Nephron progenitor cell (in vitro differentiated cells): Measurements from ENCODE around the gene GSN.

Experiments
- DNase-seq: peaks from one replicate; pipeline ENCODE4 v3.0.0; 2021
- H3K27ac Mint-ChIP-seq: 2 replicates; pipeline ENCODE4 v1.8.0; 2021; ENCODE audit warnings: mild to moderate bottlenecking, moderate library complexity, mixed read lengths
- H3K27me3 Mint-ChIP-seq: 2 replicates; pipeline ENCODE4 v1.8.0; 2021; ENCODE audit warnings: mild to moderate bottlenecking, low read depth, mixed read lengths; ENCODE audit not compliant: poor library complexity
- H3K36me3 Mint-ChIP-seq: 2 replicates; pipeline ENCODE4 v1.8.0; 2021; ENCODE audit warnings: low read depth, mixed read lengths
- H3K4me1 Mint-ChIP-seq: 2 replicates; pipeline ENCODE4 v1.8.0; 2021; ENCODE audit warnings: mixed read lengths
- H3K4me3 Mint-ChIP-seq: 2 replicates; pipeline ENCODE4 v1.8.0; 2021; ENCODE audit warnings: mild to moderate bottlenecking, moderate library complexity, mixed read lengths
- H3K9me3 Mint-ChIP-seq: 2 replicates; pipeline ENCODE4 v1.8.0; 2021; ENCODE audit warnings: mild to moderate bottlenecking, moderate library complexity, mixed read lengths
- TF ChIP-seq, protein P1 (sequence below): fragments of 200-600 bp; sonication (generic); IDR thresholded peaks from 2 replicates; pipeline ENCODE4 v1.5.0; 2021; ENCODE audit warnings: antibody characterized with exemption

Gene GSN

DNA sequence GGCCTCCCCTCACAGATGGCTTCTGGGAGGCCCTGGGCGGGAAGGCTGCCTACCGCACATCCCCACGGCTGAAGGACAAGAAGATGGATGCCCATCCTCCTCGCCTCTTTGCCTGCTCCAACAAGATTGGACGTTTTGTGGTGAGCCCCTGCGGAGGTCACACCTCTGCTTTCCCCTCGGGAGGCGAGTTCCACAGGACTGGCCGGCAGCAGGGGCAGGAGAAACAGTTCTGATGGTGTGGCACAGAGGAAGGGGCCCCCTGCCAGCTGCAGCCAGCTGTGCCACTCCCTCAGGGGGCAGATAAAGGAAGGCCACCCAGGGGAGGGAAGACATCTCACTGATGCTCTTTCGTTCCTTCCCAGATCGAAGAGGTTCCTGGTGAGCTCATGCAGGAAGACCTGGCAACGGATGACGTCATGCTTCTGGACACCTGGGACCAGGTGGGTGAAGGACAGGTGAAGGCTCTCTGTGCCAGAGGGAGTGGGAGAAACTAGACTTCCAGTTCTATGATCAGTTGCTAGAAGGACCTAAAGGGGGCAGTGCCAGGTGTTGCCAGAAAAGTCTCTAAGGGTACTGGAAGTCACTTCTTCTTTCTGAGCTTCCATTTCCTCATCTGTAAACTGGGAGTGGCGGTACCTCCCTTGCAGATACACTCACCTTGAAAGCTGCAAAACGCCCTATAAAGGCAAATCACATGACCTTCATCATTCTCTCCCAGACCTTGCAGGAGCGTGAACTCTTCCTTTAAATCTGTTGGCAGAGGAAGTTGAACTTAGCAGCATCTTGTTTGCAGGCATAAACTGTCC is 61.1 kb downstream of the GSN start:
- H3K27ac Mint-ChIP-seq = no peak overlapping the region
- H3K36me3 Mint-ChIP-seq = peaks cover 15% of the 10 kb centered on the region
- DNase-seq = no peak
- H3K27me3 Mint-ChIP-seq = peaks cover 5% of the 10 kb centered on the region
- no peaks in the 10 kb centered on the region for H3K4me1 Mint-ChIP-seq
- no peaks in the 10 kb centered on the region for H3K9me3 Mint-ChIP-seq
- TF ChIP-seq, protein P1, sequence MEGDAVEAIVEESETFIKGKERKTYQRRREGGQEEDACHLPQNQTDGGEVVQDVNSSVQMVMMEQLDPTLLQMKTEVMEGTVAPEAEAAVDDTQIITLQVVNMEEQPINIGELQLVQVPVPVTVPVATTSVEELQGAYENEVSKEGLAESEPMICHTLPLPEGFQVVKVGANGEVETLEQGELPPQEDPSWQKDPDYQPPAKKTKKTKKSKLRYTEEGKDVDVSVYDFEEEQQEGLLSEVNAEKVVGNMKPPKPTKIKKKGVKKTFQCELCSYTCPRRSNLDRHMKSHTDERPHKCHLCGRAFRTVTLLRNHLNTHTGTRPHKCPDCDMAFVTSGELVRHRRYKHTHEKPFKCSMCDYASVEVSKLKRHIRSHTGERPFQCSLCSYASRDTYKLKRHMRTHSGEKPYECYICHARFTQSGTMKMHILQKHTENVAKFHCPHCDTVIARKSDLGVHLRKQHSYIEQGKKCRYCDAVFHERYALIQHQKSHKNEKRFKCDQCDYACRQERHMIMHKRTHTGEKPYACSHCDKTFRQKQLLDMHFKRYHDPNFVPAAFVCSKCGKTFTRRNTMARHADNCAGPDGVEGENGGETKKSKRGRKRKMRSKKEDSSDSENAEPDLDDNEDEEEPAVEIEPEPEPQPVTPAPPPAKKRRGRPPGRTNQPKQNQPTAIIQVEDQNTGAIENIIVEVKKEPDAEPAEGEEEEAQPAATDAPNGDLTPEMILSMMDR = no peak
- H3K4me3 Mint-ChIP-seq = no peak overlapping the region

DNA sequence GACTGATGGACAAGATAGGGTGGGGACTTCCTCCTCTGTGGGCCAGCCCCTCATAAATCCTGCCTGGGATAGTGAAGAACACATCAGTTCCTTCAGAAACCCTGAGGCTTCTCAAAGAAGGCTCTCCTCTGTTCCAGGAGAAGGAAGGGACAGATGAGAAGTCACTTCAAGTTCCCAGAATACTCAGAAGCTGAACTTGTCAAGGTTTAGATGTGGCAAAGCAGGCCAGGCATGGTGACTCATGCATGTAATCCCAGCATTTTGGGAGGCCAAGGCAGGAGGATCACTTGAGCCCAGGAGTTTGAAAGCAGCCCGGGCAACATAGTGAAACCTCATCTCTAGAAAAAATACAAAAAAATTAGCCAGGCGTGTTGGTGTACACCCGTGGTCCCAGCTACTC is 63.6 kb downstream of the GSN start:
- no peak overlapping the region for H3K27ac Mint-ChIP-seq
- peaks cover 15% of the 10 kb centered on the region for H3K36me3 Mint-ChIP-seq
- no peaks in the 10 kb centered on the region for H3K4me1 Mint-ChIP-seq
- H3K9me3 Mint-ChIP-seq = no peaks in the 10 kb centered on the region
- TF ChIP-seq, protein P1 = no peak
- no peak overlapping the region for H3K4me3 Mint-ChIP-seq
- H3K27me3 Mint-ChIP-seq = peaks cover 3% of the 10 kb centered on the region
- no peak for DNase-seq

DNA sequence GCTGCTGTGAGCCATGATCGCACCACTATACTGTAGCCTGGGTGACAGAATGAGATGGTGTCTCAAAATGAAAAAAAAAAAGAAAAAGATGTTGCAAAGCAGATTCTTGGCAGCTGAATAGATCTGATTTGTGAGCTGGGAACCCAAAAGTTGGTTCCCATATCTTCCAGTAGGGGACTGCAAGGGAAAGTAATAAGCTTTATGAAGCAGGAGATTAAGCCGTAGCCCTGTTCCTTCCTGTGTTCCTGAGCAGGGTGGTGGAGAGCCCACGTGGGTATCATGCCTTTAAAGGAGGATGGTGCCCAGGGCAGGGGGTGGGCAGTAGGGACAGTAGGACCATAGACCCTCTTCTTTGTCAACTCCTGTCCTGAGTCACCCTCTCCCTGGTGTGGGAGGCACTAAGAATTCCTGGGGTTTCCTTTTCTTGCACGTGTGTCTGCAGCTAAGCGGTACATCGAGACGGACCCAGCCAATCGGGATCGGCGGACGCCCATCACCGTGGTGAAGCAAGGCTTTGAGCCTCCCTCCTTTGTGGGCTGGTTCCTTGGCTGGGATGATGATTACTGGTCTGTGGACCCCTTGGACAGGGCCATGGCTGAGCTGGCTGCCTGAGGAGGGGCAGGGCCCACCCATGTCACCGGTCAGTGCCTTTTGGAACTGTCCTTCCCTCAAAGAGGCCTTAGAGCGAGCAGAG is 64.2 kb downstream of the GSN start:
- DNase-seq = no peak
- Mint-ChIP-seq H3K36me3 (peaks cover 15% of the 10 kb centered on the region), H3K4me1 (no peaks in the 10 kb centered on the region), H3K4me3 (no peak overlapping the region), H3K27ac (peak overlapping the region; percentile 51), H3K27me3 (peaks cover 3% of the 10 kb centered on the region), H3K9me3 (no peaks in the 10 kb centered on the region)
- TF ChIP-seq, protein P1 = no peak

DNA sequence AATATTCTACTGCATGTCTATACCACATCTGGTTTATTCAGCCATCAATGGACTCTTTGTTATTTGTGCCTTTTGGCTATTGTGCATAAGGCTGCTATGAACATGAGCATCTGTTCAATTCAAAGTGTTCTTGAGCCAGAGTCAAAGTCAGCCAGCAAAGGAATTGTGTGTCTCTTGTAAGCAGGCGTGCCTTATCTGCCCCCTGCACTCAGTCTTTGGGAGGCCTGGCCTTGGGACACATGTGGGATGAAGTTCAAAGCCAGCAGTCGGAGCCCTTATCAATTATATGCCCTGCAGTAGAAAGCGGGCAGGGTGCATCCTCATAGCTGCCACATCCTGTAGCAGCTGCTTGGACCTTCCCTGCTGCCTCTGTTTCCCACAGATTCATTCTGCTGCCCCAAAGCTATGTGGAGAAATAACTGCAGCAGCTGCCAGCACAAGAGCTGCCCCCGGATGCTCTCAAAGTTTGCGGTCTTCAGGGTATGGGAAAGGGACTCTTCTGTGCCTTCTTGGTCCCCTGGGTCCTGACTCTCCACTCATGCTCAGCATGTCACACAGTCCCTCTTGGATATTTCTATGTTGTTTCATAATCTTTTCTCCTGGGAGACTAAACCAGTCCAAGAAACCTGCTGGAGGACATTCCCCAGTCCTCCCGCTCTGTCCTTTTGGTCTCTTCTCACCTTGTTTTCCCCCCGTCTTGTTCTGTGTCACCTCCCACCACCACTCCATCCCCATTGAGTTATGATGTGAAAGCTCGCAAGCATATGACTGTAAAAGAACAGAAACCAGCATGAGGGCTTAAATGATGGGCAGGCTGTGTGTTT is 66.2 kb downstream of the GSN start:
- TF ChIP-seq, protein P1 = no peak
- H3K9me3 Mint-ChIP-seq = no peaks in the 10 kb centered on the region
- peak overlapping the region; percentile 3 for H3K27ac Mint-ChIP-seq
- no peaks in the 10 kb centered on the region for H3K4me1 Mint-ChIP-seq
- peaks cover 12% of the 10 kb centered on the region for H3K36me3 Mint-ChIP-seq
- peaks cover under 1% of the 10 kb centered on the region for H3K27me3 Mint-ChIP-seq
- DNase-seq = no peak
- H3K4me3 Mint-ChIP-seq = no peak overlapping the region

DNA sequence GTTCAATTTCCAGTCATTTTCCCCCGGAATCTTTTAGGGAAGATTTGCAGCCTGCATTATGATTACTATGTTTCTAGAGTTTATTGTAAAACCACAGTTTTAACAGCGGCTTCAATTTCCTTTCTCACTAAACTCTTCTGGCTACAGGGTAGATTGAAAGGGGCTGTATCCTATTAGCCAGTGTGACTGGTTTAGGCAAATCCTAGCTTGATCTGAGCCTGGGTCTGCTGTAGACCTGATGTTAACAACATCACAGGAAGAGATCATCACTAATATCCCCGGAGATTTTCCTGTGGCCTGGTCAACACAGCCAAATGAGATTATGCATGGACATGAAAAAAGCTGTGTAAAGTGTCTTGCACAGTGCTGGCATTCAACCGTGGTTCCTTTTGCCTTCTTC is 68.7 kb downstream of the GSN start:
- H3K27ac Mint-ChIP-seq = no peak overlapping the region
- H3K27me3 Mint-ChIP-seq = no peaks in the 10 kb centered on the region
- no peaks in the 10 kb centered on the region for H3K9me3 Mint-ChIP-seq
- H3K36me3 Mint-ChIP-seq = no peaks in the 10 kb centered on the region
- TF ChIP-seq, protein P1 = no peak
- DNase-seq = no peak
- peaks cover 7% of the 10 kb centered on the region for H3K4me1 Mint-ChIP-seq
- H3K4me3 Mint-ChIP-seq = no peak overlapping the region
